ENCODE data around the gene HMCN1.

The HMCN1 gene

GRCh38 chr1:185974367-185975170 lies 240.4 kb downstream of the HMCN1 start:
- DNase-seq (ENCODE audit: low read depth, low spot score) = no peak
- H3K4me3 ChIP-seq (ENCODE audit: low read length) = no peak overlapping the region

GRCh38 chr1:185980891-185981290 lies 246.7 kb downstream of the HMCN1 start:
- no peak overlapping the region for H3K4me3 ChIP-seq (ENCODE audit: low read length)
- no peak for DNase-seq (ENCODE audit: low read depth, low spot score)

- no peak overlapping the region for H3K4me3 ChIP-seq (ENCODE audit: low read length)
- DNase-seq (ENCODE audit: low read depth, low spot score) = no peak
Measured at GRCh38 chr1:185984113-185984836, 250.1 kb downstream of the HMCN1 start.

GRCh38 chr1:185987611-185988321 lies 253.6 kb downstream of the HMCN1 start:
- no peak overlapping the region for H3K4me3 ChIP-seq (ENCODE audit: low read length)
- DNase-seq (ENCODE audit: low read depth, low spot score) = no peak

- DNase-seq (ENCODE audit: low read depth, low spot score) = no peak
Measured at GRCh38 chr1:185990565-185990964, 256.4 kb downstream of the HMCN1 start.

GRCh38 chr1:185991266-185991665 lies 257.1 kb downstream of the HMCN1 start:
- no peak overlapping the region for H3K4me3 ChIP-seq (ENCODE audit: low read length)
- no peak for DNase-seq (ENCODE audit: low read depth, low spot score)

More at GRCh38 chr1:185990565-185990964, 256.4 kb downstream of the HMCN1 start:
- no peak overlapping the region for H3K4me3 ChIP-seq (ENCODE audit: low read length)

- no peak overlapping the region for H3K4me3 ChIP-seq (ENCODE audit: low read length)
- DNase-seq (ENCODE audit: low read depth, low spot score) = no peak
Measured at GRCh38 chr1:185996211-185996610, 262.0 kb downstream of the HMCN1 start.

- no peak for DNase-seq (ENCODE audit: low read depth, low spot score)
- H3K4me3 ChIP-seq (ENCODE audit: low read length) = no peak overlapping the region
Measured at GRCh38 chr1:185998391-185998790, 264.2 kb downstream of the HMCN1 start.

- no peak overlapping the region for H3K4me3 ChIP-seq (ENCODE audit: low read length)
- DNase-seq (ENCODE audit: low read depth, low spot score) = no peak
Measured at GRCh38 chr1:186002406-186002805, 268.2 kb downstream of the HMCN1 start.

GRCh38 chr1:186009039-186009737 lies 275.0 kb downstream of the HMCN1 start:
- no peak overlapping the region for H3K4me3 ChIP-seq (ENCODE audit: low read length)
- no peak for DNase-seq (ENCODE audit: low read depth, low spot score)

- no peak overlapping the region for H3K4me3 ChIP-seq (ENCODE audit: low read length)
- no peak for DNase-seq (ENCODE audit: low read depth, low spot score)
Measured at GRCh38 chr1:186014370-186015037, 280.3 kb downstream of the HMCN1 start.

GRCh38 chr1:186016856-186017255 lies 282.7 kb downstream of the HMCN1 start:
- H3K4me3 ChIP-seq (ENCODE audit: low read length) = no peak overlapping the region
- no peak for DNase-seq (ENCODE audit: low read depth, low spot score)

GRCh38 chr1:186022184-186022583 lies 288.0 kb downstream of the HMCN1 start:
- H3K4me3 ChIP-seq (ENCODE audit: low read length) = no peak overlapping the region
- DNase-seq (ENCODE audit: low read depth, low spot score) = no peak

GRCh38 chr1:186026946-186027345 lies 292.8 kb downstream of the HMCN1 start:
- H3K4me3 ChIP-seq (ENCODE audit: low read length) = no peak overlapping the region
- no peak for DNase-seq (ENCODE audit: low read depth, low spot score)

GRCh38 chr1:186027621-186028020 lies 293.4 kb downstream of the HMCN1 start:
- DNase-seq (ENCODE audit: low read depth, low spot score) = no peak
- no peak overlapping the region for H3K4me3 ChIP-seq (ENCODE audit: low read length)

GRCh38 chr1:186030453-186030852 lies 296.3 kb downstream of the HMCN1 start:
- H3K4me3 ChIP-seq (ENCODE audit: low read length) = no peak overlapping the region

GRCh38 chr1:186033847-186034271 lies 299.7 kb downstream of the HMCN1 start:
- no peak overlapping the region for H3K4me3 ChIP-seq (ENCODE audit: low read length)
- DNase-seq (ENCODE audit: low read depth, low spot score) = no peak

More at GRCh38 chr1:186030453-186030852, 296.3 kb downstream of the HMCN1 start:
- DNase-seq (ENCODE audit: low read depth, low spot score) = no peak

- DNase-seq (ENCODE audit: low read depth, low spot score) = no peak
Measured at GRCh38 chr1:186042230-186042629, 308.0 kb downstream of the HMCN1 start.

GRCh38 chr1:186043296-186043695 lies 309.1 kb downstream of the HMCN1 start:
- DNase-seq (ENCODE audit: low read depth, low spot score) = no peak
- H3K4me3 ChIP-seq (ENCODE audit: low read length) = no peak overlapping the region

More at GRCh38 chr1:186042230-186042629, 308.0 kb downstream of the HMCN1 start:
- H3K4me3 ChIP-seq (ENCODE audit: low read length) = no peak overlapping the region
